ENCODE measurements around the gene ZSWIM1. TPM values are rescaled to one million over a fixed set of nuclear protein-coding genes. Genes with fewer than 3 reads are reported as not detected.

The ZSWIM1 gene
- total and polyA plus RNA-seq, 2 of the 13 experiments (the other 11 are each of a cell fraction or from before 2014, with no cell fraction given): 9.5 to 11.7 TPM

DNA sequence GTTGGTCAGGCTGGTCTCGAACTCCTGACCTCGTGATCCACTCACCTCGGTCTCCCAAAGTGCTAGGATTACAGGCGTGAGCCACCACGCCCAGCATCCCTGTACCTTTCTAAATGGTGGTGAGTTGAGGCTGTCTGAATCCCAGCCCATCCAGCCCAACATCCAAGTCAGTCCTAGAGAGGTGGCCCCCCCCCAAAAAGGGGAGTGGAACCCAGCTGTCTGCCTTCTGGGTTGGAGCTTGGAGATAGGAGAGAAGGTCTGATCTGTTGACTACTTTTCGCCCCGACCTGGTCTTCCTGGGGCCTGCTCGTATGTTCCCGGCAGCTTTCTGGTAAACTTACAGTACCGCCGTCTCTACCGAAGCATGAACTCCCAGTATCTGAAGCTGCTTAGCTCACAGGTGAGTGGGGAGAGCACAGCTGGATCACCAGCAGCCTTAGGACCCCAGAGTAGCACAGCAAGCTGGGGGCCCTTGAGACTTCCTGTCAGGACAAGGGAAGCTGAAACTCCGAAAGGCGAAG, 15.7 kb downstream of the ZSWIM1 start:
- no peak for FAIRE-seq
- DNase-seq (ENCODE audit: low spot score): no peak
- H3K36me3 ChIP-seq (replicated peaks in 1 of 2; ENCODE audit: control insufficient read depth in 1 of 2, insufficient read depth in 2 of 2, low read length in 2 of 2): peaks cover 52 to 63% of the 10 kb centered on the region in 2 experiments
- ChIA-PET POLR2A (interaction anchor here (0.7 to 1.4 kb wide), 4 partner anchors 9 to 37 kb away, joined by 3 to 11 read pairs (median 3); no protein-coding TSS in a partner anchor), CTCF (ENCODE audit: low intra/inter-chr PET ratio, low total read pairs) (no interaction called here)
- no peak overlapping the region for H3K27ac ChIP-seq (ENCODE audit: extremely low read length, insufficient read depth, low read length)
- peaks cover 15% of the 10 kb centered on the region for H3K4me1 ChIP-seq (ENCODE audit: insufficient read depth, low read length)
- WGBS (ENCODE audit: low lambda C conversion rate): 99% methylated on average over 14 of the region's 14 CpGs
- no peaks in the 10 kb centered on the region for H4K20me1 ChIP-seq (ENCODE audit: insufficient read depth, low read length)
- no peaks in the 10 kb centered on the region for H3K27me3 ChIP-seq (ENCODE audit: control insufficient read depth in 1 of 2, insufficient read depth in 2 of 2, low read length in 2 of 2)
- no peak overlapping the region for H3K4me3 ChIP-seq (replicated peaks in 1 of 3; ENCODE audit: insufficient read depth in 1 of 3, low read depth in 2 of 3, low read length in 3 of 3)
- BruUV-seq (replicated peaks): no TSS peak
- in situ Hi-C loops (cut with HindIII; ENCODE audit: extremely low pct_ligation_motif_present, low pct_unique_long_range_greater_than_20kb) (no loop called here), intact Hi-C loops (cut with micrococcal nuclease; ENCODE audit: unreplicated experiment) (no loop called here)
- H3K9ac ChIP-seq (ENCODE audit: insufficient read depth, low read depth, low read length): no peak overlapping the region
- no peak for ATAC-seq
- peaks cover 9% of the 10 kb centered on the region for H3K79me2 ChIP-seq (ENCODE audit: insufficient read depth, low read length)
- H2AFZ ChIP-seq (ENCODE audit: low read length): no peak overlapping the region
- H3K9me3 ChIP-seq (ENCODE audit: low read length): no peaks in the 10 kb centered on the region
- H3K4me2 ChIP-seq (ENCODE audit: low read depth, low read length): no peak overlapping the region
- TF ChIP-seq SP140L (CRISPR knock-in tag; IDR thresholded peaks at IDR 0.05; ENCODE audit: borderline replicate concordance) (no peak), JUN (CRISPR knock-in tag; IDR thresholded peaks at IDR 0.05) (no peak), SATB2 (CRISPR knock-in tag; IDR thresholded peaks at IDR 0.05) (no peak), AGO2 (optimal IDR thresholded peaks at IDR 0.05; ENCODE audit: low read depth, low read length) (peak; percentile 41), HOXA7 (CRISPR knock-in tag; IDR thresholded peaks at IDR 0.05) (no peak), ZFX (CRISPR knock-in tag; IDR thresholded peaks at IDR 0.05; ENCODE audit: low read depth) (no peak), SIX1 (CRISPR knock-in tag; IDR thresholded peaks at IDR 0.05; ENCODE audit: borderline replicate concordance) (no peak), CENPT (CRISPR knock-in tag; IDR thresholded peaks at IDR 0.05; ENCODE audit: low read depth) (no peak), ESRRA (CRISPR knock-in tag; IDR thresholded peaks at IDR 0.05; ENCODE audit: low read depth) (no peak), AKAP8 (CRISPR knock-in tag; IDR thresholded peaks at IDR 0.05) (no peak)
- TF ChIP-seq, protein P1, sequence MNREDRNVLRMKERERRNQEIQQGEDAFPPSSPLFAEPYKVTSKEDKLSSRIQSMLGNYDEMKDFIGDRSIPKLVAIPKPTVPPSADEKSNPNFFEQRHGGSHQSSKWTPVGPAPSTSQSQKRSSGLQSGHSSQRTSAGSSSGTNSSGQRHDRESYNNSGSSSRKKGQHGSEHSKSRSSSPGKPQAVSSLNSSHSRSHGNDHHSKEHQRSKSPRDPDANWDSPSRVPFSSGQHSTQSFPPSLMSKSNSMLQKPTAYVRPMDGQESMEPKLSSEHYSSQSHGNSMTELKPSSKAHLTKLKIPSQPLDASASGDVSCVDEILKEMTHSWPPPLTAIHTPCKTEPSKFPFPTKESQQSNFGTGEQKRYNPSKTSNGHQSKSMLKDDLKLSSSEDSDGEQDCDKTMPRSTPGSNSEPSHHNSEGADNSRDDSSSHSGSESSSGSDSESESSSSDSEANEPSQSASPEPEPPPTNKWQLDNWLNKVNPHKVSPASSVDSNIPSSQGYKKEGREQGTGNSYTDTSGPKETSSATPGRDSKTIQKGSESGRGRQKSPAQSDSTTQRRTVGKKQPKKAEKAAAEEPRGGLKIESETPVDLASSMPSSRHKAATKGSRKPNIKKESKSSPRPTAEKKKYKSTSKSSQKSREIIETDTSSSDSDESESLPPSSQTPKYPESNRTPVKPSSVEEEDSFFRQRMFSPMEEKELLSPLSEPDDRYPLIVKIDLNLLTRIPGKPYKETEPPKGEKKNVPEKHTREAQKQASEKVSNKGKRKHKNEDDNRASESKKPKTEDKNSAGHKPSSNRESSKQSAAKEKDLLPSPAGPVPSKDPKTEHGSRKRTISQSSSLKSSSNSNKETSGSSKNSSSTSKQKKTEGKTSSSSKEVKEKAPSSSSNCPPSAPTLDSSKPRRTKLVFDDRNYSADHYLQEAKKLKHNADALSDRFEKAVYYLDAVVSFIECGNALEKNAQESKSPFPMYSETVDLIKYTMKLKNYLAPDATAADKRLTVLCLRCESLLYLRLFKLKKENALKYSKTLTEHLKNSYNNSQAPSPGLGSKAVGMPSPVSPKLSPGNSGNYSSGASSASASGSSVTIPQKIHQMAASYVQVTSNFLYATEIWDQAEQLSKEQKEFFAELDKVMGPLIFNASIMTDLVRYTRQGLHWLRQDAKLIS (CRISPR knock-in tag; IDR thresholded peaks at IDR 0.05): no peak
- TF ChIP-seq, protein P2, sequence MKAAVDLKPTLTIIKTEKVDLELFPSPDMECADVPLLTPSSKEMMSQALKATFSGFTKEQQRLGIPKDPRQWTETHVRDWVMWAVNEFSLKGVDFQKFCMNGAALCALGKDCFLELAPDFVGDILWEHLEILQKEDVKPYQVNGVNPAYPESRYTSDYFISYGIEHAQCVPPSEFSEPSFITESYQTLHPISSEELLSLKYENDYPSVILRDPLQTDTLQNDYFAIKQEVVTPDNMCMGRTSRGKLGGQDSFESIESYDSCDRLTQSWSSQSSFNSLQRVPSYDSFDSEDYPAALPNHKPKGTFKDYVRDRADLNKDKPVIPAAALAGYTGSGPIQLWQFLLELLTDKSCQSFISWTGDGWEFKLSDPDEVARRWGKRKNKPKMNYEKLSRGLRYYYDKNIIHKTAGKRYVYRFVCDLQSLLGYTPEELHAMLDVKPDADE (CRISPR knock-in tag; IDR thresholded peaks at IDR 0.05): no peak
- TF ChIP-seq, protein P3, sequence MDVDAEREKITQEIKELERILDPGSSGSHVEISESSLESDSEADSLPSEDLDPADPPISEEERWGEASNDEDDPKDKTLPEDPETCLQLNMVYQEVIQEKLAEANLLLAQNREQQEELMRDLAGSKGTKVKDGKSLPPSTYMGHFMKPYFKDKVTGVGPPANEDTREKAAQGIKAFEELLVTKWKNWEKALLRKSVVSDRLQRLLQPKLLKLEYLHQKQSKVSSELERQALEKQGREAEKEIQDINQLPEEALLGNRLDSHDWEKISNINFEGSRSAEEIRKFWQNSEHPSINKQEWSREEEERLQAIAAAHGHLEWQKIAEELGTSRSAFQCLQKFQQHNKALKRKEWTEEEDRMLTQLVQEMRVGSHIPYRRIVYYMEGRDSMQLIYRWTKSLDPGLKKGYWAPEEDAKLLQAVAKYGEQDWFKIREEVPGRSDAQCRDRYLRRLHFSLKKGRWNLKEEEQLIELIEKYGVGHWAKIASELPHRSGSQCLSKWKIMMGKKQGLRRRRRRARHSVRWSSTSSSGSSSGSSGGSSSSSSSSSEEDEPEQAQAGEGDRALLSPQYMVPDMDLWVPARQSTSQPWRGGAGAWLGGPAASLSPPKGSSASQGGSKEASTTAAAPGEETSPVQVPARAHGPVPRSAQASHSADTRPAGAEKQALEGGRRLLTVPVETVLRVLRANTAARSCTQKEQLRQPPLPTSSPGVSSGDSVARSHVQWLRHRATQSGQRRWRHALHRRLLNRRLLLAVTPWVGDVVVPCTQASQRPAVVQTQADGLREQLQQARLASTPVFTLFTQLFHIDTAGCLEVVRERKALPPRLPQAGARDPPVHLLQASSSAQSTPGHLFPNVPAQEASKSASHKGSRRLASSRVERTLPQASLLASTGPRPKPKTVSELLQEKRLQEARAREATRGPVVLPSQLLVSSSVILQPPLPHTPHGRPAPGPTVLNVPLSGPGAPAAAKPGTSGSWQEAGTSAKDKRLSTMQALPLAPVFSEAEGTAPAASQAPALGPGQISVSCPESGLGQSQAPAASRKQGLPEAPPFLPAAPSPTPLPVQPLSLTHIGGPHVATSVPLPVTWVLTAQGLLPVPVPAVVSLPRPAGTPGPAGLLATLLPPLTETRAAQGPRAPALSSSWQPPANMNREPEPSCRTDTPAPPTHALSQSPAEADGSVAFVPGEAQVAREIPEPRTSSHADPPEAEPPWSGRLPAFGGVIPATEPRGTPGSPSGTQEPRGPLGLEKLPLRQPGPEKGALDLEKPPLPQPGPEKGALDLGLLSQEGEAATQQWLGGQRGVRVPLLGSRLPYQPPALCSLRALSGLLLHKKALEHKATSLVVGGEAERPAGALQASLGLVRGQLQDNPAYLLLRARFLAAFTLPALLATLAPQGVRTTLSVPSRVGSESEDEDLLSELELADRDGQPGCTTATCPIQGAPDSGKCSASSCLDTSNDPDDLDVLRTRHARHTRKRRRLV (CRISPR knock-in tag; IDR thresholded peaks at IDR 0.05): no peak
- TF ChIP-seq, protein P4, sequence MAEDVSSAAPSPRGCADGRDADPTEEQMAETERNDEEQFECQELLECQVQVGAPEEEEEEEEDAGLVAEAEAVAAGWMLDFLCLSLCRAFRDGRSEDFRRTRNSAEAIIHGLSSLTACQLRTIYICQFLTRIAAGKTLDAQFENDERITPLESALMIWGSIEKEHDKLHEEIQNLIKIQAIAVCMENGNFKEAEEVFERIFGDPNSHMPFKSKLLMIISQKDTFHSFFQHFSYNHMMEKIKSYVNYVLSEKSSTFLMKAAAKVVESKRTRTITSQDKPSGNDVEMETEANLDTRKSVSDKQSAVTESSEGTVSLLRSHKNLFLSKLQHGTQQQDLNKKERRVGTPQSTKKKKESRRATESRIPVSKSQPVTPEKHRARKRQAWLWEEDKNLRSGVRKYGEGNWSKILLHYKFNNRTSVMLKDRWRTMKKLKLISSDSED (CRISPR knock-in tag; IDR thresholded peaks at IDR 0.05): no peak
